Activated CD8-positive, alpha-beta memory T cell treated with anti-CD3 and anti-CD28 coated beads for 48 hours (primary cell): ENCODE data around the gene TSPAN3.

Experiments
- DNase-seq, 3 experiments: peaks; one replicate each; pipeline ENCODE4 v3.0.0-alpha.2; 2020; ENCODE audit warnings: low read depth in 2 of 3, low spot score in 2 of 3

TSPAN3 gene

DNA sequence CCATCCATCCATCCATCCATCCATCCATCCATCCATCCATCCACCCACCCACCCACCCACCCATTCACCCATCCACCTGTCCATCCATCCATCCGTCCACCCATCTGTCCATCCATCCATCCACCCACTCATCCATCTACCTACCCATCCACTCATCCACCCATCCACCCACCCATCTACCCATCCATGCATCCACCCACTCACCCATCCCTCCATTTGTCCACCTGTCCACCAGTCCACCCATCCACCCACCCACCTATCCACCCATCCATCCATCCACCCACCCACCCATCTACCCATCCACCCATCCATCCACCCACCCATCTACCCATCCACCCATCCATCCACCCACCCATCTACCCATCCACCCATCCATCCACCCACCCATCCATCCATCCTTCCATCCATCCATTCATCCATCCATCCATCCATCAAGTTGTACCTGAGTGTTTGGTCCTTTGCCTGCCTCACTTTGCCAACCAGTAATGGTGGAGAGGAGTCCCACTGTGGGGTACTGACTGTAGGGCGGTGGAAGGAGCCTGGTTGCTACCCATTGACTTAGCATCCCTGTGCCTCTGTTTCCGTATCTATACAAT is 58.7 kb downstream of the TSPAN3 start:
- no peak for DNase-seq

GRCh38 chr15:77010857-77011256 is 60.1 kb downstream of the TSPAN3 start:
- DNase-seq, result no peak

- no peak for DNase-seq
These were observed 60.6 kb downstream of the TSPAN3 start for GRCh38 chr15:77010312-77010686.

DNA sequence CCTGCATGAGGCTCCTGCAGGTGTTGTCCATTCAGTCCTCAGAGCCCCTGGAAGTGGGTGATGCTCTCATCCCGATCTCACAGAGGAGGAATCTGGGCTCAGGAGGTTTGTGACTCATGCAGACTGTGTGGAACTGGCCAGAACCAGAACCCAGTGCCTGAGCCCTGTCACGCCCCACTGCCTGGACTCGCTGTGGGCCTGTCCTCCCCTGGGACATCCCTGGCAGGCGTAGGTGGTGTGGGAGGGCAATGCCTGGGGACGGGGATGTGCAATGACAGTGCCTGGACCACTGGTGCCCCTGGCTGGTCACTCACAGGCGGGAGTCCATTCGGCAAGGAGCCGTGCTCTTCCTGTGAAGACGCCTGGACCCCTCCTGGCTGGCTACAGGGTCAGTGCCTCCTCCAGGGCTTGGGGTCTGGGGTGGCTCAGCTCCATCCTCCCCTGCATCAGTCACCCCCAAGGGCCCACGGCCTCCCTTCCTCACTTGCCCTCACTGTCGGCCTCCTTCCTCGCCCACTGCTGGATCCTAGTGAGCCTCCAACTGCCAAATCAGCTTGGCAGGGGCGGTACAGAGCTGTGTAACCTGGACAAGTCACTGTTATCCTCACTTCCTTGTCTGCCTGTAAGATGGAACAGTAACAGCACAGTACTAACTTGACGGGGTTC is 61.1 kb downstream of the TSPAN3 start:
- DNase-seq, result no peak

DNA sequence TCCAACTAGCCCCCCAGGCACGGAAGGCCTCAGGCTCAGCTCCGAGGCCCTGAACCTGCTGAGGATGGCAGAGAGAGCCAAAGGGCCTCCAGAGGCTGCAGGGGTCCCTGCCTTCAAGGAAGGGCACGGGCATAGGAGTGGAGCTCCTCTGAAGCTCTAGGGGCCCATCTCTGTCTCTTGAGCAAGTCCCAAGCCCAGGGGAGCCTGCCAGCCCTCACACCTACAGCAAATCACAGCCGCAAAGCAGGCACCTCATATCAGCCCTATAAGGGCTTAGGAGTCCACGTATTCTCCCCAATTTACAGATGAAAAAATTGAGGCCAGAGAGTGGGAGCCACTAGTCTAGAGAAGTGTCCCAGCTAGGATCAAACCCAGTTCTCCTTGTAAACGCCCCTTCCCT is 61.7 kb downstream of the TSPAN3 start:
- DNase-seq, result no peak

DNA sequence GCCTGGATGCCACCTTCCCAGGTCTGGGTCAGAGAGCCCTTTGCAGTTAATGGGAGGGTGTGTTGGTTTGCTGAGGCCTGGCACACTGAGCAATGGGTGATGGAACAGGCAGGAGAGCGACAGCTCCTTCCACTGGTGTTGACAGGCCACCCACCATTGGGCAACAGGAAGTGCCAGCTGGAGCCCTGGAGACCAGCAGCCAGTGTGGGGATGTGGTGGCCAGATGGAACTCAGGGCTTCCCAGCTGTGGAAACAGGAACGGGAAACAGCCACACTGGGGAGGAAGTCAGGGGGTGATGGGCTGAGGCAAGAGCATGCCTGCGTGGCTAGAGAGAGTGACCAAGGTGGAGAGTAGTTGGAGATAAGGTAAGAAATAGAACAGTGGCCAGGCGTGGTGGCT is 66.7 kb downstream of the TSPAN3 start:
- DNase-seq, result no peak

DNA sequence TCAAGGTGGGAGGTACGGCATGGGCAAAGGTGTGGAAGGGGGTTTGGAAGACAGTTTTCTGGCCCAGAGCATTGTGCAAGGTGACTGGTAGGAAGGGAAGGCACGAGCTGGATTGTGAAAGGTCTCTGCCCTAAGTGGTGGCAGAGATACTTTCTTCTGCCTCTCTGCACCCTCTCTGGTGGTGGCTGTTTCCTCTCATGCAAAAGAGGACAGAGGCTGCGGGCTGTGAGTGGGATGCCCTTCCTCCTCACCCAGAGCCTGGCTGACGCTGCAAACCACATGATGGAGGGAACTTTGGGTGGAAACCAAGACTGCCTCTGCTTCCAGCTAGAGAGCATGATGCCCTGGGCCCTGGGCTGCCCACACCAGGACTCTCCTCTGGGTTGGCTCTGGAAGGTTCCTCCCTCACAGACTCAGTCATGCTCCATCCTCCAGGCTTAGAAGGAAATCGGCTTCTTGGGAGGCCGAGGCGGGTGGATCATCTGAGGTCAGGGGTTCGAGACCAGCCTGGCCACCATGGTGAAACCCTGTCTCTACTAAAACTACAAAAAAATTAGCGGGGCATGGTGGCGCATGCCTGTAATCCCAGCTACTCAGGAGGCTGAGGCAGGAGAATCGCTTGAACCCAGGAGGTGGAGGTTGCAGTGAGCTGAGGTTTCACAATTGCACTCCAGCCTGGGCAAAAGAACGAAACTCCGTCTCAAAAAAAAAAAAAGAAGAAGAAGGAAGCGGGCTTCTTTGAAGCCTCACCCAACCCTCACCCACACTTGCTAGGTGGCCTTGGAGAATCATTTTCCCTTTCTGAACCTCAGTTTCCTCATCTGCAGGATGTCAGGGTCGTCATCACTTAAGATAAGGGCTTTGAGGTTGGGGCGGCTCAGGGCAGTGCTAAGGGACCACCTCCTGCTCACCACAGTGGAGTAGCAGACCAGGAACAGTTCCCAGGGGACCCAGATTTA is 67.7 kb downstream of the TSPAN3 start:
- no peak for DNase-seq

DNA sequence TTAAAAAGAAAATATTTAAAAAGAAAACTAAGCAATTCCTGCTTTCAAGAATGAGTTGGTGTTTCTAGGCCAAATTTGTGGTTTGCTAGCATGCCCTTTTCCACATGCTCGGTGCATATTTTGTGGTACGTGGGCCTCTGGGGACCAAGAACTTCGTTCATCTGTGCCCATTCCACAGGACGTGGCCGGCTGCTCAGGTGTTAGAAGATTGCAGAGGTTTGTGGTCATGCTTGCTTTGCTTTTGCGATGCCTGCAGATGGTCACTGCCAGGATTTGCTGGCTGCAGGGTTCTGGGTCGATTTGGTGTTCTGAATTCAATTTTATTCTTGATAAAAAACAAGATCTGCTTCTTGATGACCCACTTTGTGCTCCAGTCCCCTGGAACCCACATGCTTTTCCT is 68.5 kb downstream of the TSPAN3 start:
- DNase-seq, result no peak

DNA sequence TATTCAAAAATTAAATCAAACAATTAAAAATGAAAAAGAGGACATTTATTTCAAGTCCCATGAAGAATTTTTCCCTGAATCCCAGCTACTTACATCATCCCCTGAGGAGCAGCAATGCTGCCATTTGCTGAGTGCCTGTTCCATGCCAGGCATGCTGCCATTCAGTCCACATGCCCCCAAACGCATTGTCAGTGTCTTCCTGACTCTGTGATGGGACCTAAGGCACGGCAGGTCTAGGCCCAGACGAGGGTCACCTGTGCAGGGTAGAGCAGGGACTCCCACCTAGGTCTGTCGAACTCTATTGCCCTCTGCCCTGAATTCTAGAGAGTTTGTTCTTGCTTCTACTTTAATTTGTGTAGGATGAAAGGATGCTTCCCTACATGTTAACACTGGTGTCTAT is 68.9 kb downstream of the TSPAN3 start:
- DNase-seq, result no peak

- no peak for DNase-seq
These were observed 69.6 kb downstream of the TSPAN3 start for GRCh38 chr15:77001351-77001750.

GRCh38 chr15:76999996-77000395 is 70.9 kb downstream of the TSPAN3 start:
- DNase-seq, result no peak

GRCh38 chr15:76998663-76999285 is 72.1 kb downstream of the TSPAN3 start:
- DNase-seq, result no peak

DNA sequence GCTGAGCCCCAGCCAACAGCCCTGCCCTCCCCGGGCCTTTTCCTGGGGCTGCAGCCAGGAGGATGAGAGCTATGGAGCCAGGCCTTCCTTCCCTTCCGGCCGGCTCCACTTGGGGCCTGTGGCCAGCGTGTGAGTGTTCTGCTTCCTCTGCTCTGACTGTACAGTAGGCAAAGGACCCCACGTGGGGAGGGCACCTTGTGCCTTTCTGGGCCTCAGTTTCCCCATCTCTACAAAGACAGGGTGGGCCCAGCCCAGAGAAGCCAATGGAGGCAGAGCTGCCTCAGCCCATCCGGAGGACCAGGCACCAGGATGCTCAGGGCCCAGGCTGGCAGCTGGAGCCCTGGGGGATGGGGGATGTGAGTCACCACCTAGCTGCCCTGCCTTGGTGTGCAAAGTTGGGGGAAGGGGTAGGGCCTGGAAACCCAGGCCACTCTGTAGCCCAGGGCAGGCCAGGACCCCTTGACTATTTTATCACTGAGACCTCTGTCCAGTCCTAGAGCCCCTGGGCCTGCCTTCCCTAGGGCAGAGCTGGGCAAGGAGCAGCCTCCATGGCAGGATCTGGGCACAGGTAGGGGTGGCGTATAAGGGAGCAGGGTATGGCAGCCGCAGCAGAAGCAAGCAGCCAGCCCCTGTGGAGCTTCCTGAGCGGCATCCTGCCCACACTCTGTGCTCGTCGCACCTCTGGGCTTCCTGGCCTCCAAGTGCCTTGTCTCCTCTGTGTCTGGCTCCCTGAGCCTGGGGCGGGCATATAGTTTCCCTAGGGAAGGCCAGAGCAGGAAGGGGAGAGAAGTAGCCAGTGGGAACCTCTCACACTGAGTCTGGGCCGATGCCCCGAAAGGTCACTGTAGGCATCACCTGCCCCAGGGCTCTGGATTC is 74.1 kb downstream of the TSPAN3 start:
- DNase-seq, result no peak

- no peak for DNase-seq
These were observed 74.8 kb downstream of the TSPAN3 start for GRCh38 chr15:76996076-76996525.

GRCh38 chr15:76994971-76995945 is 75.7 kb downstream of the TSPAN3 start, which contains the start of gene PSTPIP1:
Gene PSTPIP1, plus strand, starts transcription at chr15:76995126. Its CDS starts 448 bp downstream, at chr15:76995574.
- DNase-seq, result no peak

GRCh38 chr15:76994496-76994895 is 76.4 kb downstream of the TSPAN3 start:
- no peak for DNase-seq

GRCh38 chr15:76994001-76994400 is 76.9 kb downstream of the TSPAN3 start:
- no peak for DNase-seq

- DNase-seq, result no peak
These were observed 77.7 kb downstream of the TSPAN3 start for GRCh38 chr15:76993114-76993725.
